Measurements from ENCODE around the gene OR11H6. TPM values are rescaled to one million over a fixed set of nuclear protein-coding genes. Genes with fewer than 3 reads are reported as not detected.

The OR11H6 gene
- total RNA-seq, 2 experiments from 2014 or later: not detected

Other genes with a start within 250 kb of the OR11H6 start
- not detected for gene OR4K15, start 248.1 kb upstream of the OR11H6 start, total RNA-seq
- not detected for gene OR4Q2, start 221.5 kb upstream of the OR11H6 start, total RNA-seq
- gene OR4K14, start 204.4 kb upstream of the OR11H6 start, total RNA-seq: not detected
- not detected for gene OR4K13, start 187.7 kb upstream of the OR11H6 start, total RNA-seq
- gene OR4L1, start 163.7 kb upstream of the OR11H6 start, total RNA-seq: not detected
- gene OR4K17, start 113.0 kb upstream of the OR11H6 start, total RNA-seq: not detected
- not detected for gene OR4N5, start 84.9 kb upstream of the OR11H6 start, total RNA-seq
- not detected for gene OR11G2, start 32.8 kb upstream of the OR11H6 start, total RNA-seq
- not detected for gene OR11H7, start 5.3 kb downstream of the OR11H6 start, total RNA-seq
- gene OR11H4, start 15.6 kb downstream of the OR11H6 start, total RNA-seq: not detected
- gene TTC5, start 82.2 kb downstream of the OR11H6 start, total RNA-seq: 10 to 100 TPM; 21.8 to 22.0 TPM
- gene CCNB1IP1, start 109.6 kb downstream of the OR11H6 start, total RNA-seq: 10 to 100 TPM; 35.3 to 38.3 TPM
- 10 to 100 TPM; 29.7 to 32.3 TPM for gene PARP2, start 119.9 kb downstream of the OR11H6 start, total RNA-seq
- 10 to 100 TPM; 34.6 to 48.7 TPM for gene TEP1, start 189.8 kb downstream of the OR11H6 start, total RNA-seq
- gene KLHL33, start 212.5 kb downstream of the OR11H6 start, total RNA-seq: 1 to 10 TPM; 2.4 to 2.7 TPM
- gene OSGEP, start 231.1 kb downstream of the OR11H6 start, total RNA-seq: 10 to 100 TPM; 51.8 to 56.6 TPM
- gene APEX1, start 231.5 kb downstream of the OR11H6 start, total RNA-seq: 100 to 1,000 TPM; 135 to 142 TPM
- 10 to 100 TPM; 31.3 to 31.6 TPM for gene PIP4P1, start 237.7 kb downstream of the OR11H6 start, total RNA-seq
- 100 to 1,000 TPM; 211 to 216 TPM for gene PNP, start 245.7 kb downstream of the OR11H6 start, total RNA-seq

Measured in activated CD8-positive, alpha-beta T cell treated with anti-CD3 and anti-CD28 coated beads, Interleukin-2, amount 10 ng/mL, durations not matched to agents 7 days and 5 days (primary cell).